Measurements from ENCODE around the gene PRR5L.

GRCh38 chr11:36345084-36345511 is 49.0 kb downstream of the PRR5L start:
- TF ChIP-seq POLR2A (IDR thresholded peaks at IDR 0.05) = no peak
- no peak for TF ChIP-seq CTCF (IDR thresholded peaks at IDR 0.05)
- no peak for TF ChIP-seq EP300 (IDR thresholded peaks at IDR 0.05)
- no peak for TF ChIP-seq POLR2AphosphoS5 (IDR thresholded peaks at IDR 0.05)

Data from sigmoid colon (tissue), 4 donors.